ENCODE results near the gene SLCO2B1.

SLCO2B1 gene

GRCh38 chr11:75184757-75185425, 34.0 kb downstream of the SLCO2B1 start:
- no peaks in the 10 kb centered on the region for H3K36me3 ChIP-seq (ENCODE audit: control insufficient read depth in 2 of 2, insufficient read depth in 1 of 2, low read length in 2 of 2)
- ChIA-PET CTCF (interaction anchor here (1.3 to 4.7 kb wide), 2 partner anchors 20 to 164 kb away, joined by 3 to 24 read pairs; no protein-coding TSS in a partner anchor), POLR2A (no interaction called here)
- H3K4me1 ChIP-seq (ENCODE audit: control insufficient read depth, insufficient read depth, low read length): no peaks in the 10 kb centered on the region
- no peak for TF ChIP-seq ZFP41 (tag by site-specific recombination; IDR thresholded peaks at IDR 0.05; ENCODE audit: borderline replicate concordance)
- TF ChIP-seq ZNF776 (tag by site-specific recombination; IDR thresholded peaks at IDR 0.05; ENCODE audit: borderline replicate concordance): no peak
- TF ChIP-seq ZNF654 (tag by site-specific recombination; IDR thresholded peaks at IDR 0.05; ENCODE audit: low read depth): no peak
- H3K4me3 ChIP-seq (ENCODE audit: low read depth, low read length): no peak overlapping the region
- H3K27ac ChIP-seq (ENCODE audit: extremely low read depth, low read depth, low read length): no peak overlapping the region
- no peaks in the 10 kb centered on the region for H3K9me3 ChIP-seq (ENCODE audit: control insufficient read depth, insufficient read depth, low read depth, low read length)

GRCh38 chr11:75185866-75186265, 35.0 kb downstream of the SLCO2B1 start:
- H3K9me3 ChIP-seq (ENCODE audit: control insufficient read depth, insufficient read depth, low read depth, low read length): no peaks in the 10 kb centered on the region
- H3K4me3 ChIP-seq (ENCODE audit: low read depth, low read length): no peak overlapping the region
- no peaks in the 10 kb centered on the region for H3K4me1 ChIP-seq (ENCODE audit: control insufficient read depth, insufficient read depth, low read length)
- H3K36me3 ChIP-seq (ENCODE audit: control insufficient read depth in 2 of 2, insufficient read depth in 1 of 2, low read length in 2 of 2): no peaks in the 10 kb centered on the region
- no peak for TF ChIP-seq ZNF830 (tag by site-specific recombination; IDR thresholded peaks at IDR 0.05; ENCODE audit: low read depth)
- TF ChIP-seq MYNN (tag by site-specific recombination; IDR thresholded peaks at IDR 0.05; ENCODE audit: borderline replicate concordance): no peak
- no peak for TF ChIP-seq ZNF16 (tag by site-specific recombination; IDR thresholded peaks at IDR 0.05; ENCODE audit: low read depth)
- no peak for TF ChIP-seq ZNF121 (tag by site-specific recombination; IDR thresholded peaks at IDR 0.05)
- no peak for TF ChIP-seq RBAK (tag by site-specific recombination; IDR thresholded peaks at IDR 0.05)
- no peak for TF ChIP-seq ZBTB48 (tag by site-specific recombination; IDR thresholded peaks at IDR 0.05)
- TF ChIP-seq GLIS2 (tag by site-specific recombination; IDR thresholded peaks at IDR 0.05): no peak
- TF ChIP-seq BCL11B (tag by site-specific recombination; IDR thresholded peaks at IDR 0.05; ENCODE audit: low read depth): no peak
- no peak for TF ChIP-seq ZNF366 (tag by site-specific recombination; conservative IDR thresholded peaks at IDR 0.05)
- TF ChIP-seq REST (tag by site-specific recombination; IDR thresholded peaks at IDR 0.05): no peak
- TF ChIP-seq WT1 (tag by site-specific recombination; IDR thresholded peaks at IDR 0.05): no peak
- TF ChIP-seq OSR2 (tag by site-specific recombination; IDR thresholded peaks at IDR 0.05): no peak
- no peak for TF ChIP-seq AEBP2 (tag by site-specific recombination; IDR thresholded peaks at IDR 0.05; ENCODE audit: borderline replicate concordance)
- no peak overlapping the region for H3K27ac ChIP-seq (ENCODE audit: extremely low read depth, low read depth, low read length)
- CTCF ChIA-PET: interaction anchor here (0.8 to 4.7 kb wide), 2 partner anchors 19 to 421 kb away, joined by 3 to 24 read pairs; no protein-coding TSS in a partner anchor
- POLR2A ChIA-PET: no interaction called here

- POLR2A ChIA-PET: no interaction called here
- H3K9me3 ChIP-seq (ENCODE audit: control insufficient read depth, insufficient read depth, low read depth, low read length): no peaks in the 10 kb centered on the region
- H3K4me3 ChIP-seq (ENCODE audit: low read depth, low read length): no peak overlapping the region
- no peaks in the 10 kb centered on the region for H3K4me1 ChIP-seq (ENCODE audit: control insufficient read depth, insufficient read depth, low read length)
- CTCF ChIA-PET: interaction anchor here (4.7 kb wide), 1 partner anchor 18 kb away, joined by 24 read pairs; no protein-coding TSS in a partner anchor
- H3K27ac ChIP-seq (ENCODE audit: extremely low read depth, low read depth, low read length): no peak overlapping the region
- H3K36me3 ChIP-seq (ENCODE audit: control insufficient read depth in 2 of 2, insufficient read depth in 1 of 2, low read length in 2 of 2): no peaks in the 10 kb centered on the region
- TF ChIP-seq ZSCAN23 (tag by site-specific recombination; IDR thresholded peaks at IDR 0.05) (no peak), TCF7L2 (IDR thresholded peaks at IDR 0.05; ENCODE audit: borderline replicate concordance, low read depth, low read length) (no peak), ZBTB49 (tag by site-specific recombination; IDR thresholded peaks at IDR 0.05; ENCODE audit: low read depth) (no peak), KLF8 (tag by site-specific recombination; IDR thresholded peaks at IDR 0.05) (no peak), ZNF132 (tag by site-specific recombination; IDR thresholded peaks at IDR 0.05; ENCODE audit: borderline replicate concordance) (no peak), ZNF302 (tag by site-specific recombination; IDR thresholded peaks at IDR 0.05; ENCODE audit: low read depth) (no peak), KLF7 (tag by site-specific recombination; IDR thresholded peaks at IDR 0.05; ENCODE audit: borderline replicate concordance) (no peak)
Measured at GRCh38 chr11:75186999-75187398, 36.1 kb downstream of the SLCO2B1 start.

All from HEK293 (cell line).